ENCODE measurements around the gene TNXB. TPM values are rescaled to one million over a fixed set of nuclear protein-coding genes. Genes with fewer than 3 reads are reported as not detected.

Gene TNXB
- total and polyA plus RNA-seq, 12 donors: 36.2 to 123 (median 61.4) TPM

- DNase-seq (no peak), ATAC-seq (no peak)
- H3K27me3 ChIP-seq: peaks cover 0 to 72% (median 8%) of the 10 kb centered on the region in 7 donors
- peak in 1 of 9 donors; percentile 2 for TF ChIP-seq CTCF (IDR thresholded peaks at IDR 0.05)
- no peak overlapping the region for H3K27ac ChIP-seq
- H3K36me3 ChIP-seq: peaks cover 0 to 9% (median 0%) of the 10 kb centered on the region in 9 donors
- peak overlapping the region in 8 of 10 donors; percentile 14 to 40 (median 26) for H3K4me3 ChIP-seq
- 41 to 49% methylated on average over 43 to 47 of the region's 47 CpGs for WGBS, 2 donors
- no peaks in the 10 kb centered on the region for H3K9me3 ChIP-seq
- intact Hi-C loops (cut with DNase I): no loop called here
- H3K4me1 ChIP-seq: peaks cover 0 to 38% (median 16%) of the 10 kb centered on the region in 9 donors
These were observed 40.1 kb upstream of the TNXB start for GRCh38 chr6:32149092-32149755.

GRCh38 chr6:32148289-32149091 is 39.4 kb upstream of the TNXB start:
- Histone ChIP-seq H3K4me1 (peaks cover 0 to 31% (median 15%) of the 10 kb centered on the region in 9 donors), H3K36me3 (peaks cover 0 to 9% (median 0%) of the 10 kb centered on the region in 9 donors), H3K27me3 (peaks cover 0 to 66% (median 8%) of the 10 kb centered on the region in 7 donors), H3K4me3 (peak overlapping the region in 8 of 10 donors; percentile 14 to 40 (median 26)), H3K27ac (no peak overlapping the region), H3K9me3 (no peaks in the 10 kb centered on the region)
- intact Hi-C loops (cut with DNase I): no loop called here
- DNase-seq (peak; percentile 53 to 64), ATAC-seq (peak in 5 of 8 donors; percentile 16 to 70 (median 26))
- peak in 3 of 9 donors; percentile 14 to 21 (median 20) for TF ChIP-seq CTCF (IDR thresholded peaks at IDR 0.05)
- WGBS, 2 donors: 17 to 29% methylated on average over 39 of the region's 39 CpGs

GRCh38 chr6:32147401-32148132 is 38.4 kb upstream of the TNXB start:
- Histone ChIP-seq H3K27me3 (peaks cover 0 to 57% (median 8%) of the 10 kb centered on the region in 7 donors), H3K4me1 (peaks cover 0 to 22% (median 6%) of the 10 kb centered on the region in 9 donors), H3K9me3 (no peaks in the 10 kb centered on the region), H3K36me3 (peaks cover 0 to 9% (median 0%) of the 10 kb centered on the region in 9 donors), H3K4me3 (no peak overlapping the region), H3K27ac (no peak overlapping the region)
- TF ChIP-seq CTCF (IDR thresholded peaks at IDR 0.05): no peak
- 91 to 96% methylated on average over 4 of the region's 4 CpGs for WGBS, 2 donors
- no peak for DNase-seq
- no peak for ATAC-seq
- intact Hi-C loops (cut with DNase I): no loop called here

GRCh38 chr6:32146687-32147086 is 37.5 kb upstream of the TNXB start:
- intact Hi-C loops (cut with DNase I): no loop called here
- no peak for TF ChIP-seq CTCF (IDR thresholded peaks at IDR 0.05)
- peaks cover 0 to 50% (median 8%) of the 10 kb centered on the region in 7 donors for H3K27me3 ChIP-seq
- no peak for ATAC-seq
- no peak overlapping the region for H3K27ac ChIP-seq
- H3K9me3 ChIP-seq: no peaks in the 10 kb centered on the region
- H3K36me3 ChIP-seq: peaks cover 0 to 9% (median 0%) of the 10 kb centered on the region in 9 donors
- 29% methylated on average over 4 of the region's 4 CpGs for WGBS, 2 donors
- no peak overlapping the region for H3K4me3 ChIP-seq
- peaks cover 0 to 16% (median 0%) of the 10 kb centered on the region in 9 donors for H3K4me1 ChIP-seq
- no peak for DNase-seq
